ENCODE measurements around the gene TMEM186.
"Not testable (repeated sequence)": the region's sequence is repeated elsewhere in the genome, so short reads cannot be mapped to it uniquely, and the experiment has no call there.

TMEM186 gene

GRCh38 chr16:8774208-8774607, 23.2 kb downstream of the TMEM186 start:
- DNase-seq (ENCODE audit: low read depth), result no peak

- DNase-seq (ENCODE audit: low read depth), result no peak
Observed at GRCh38 chr16:8773537-8773936, 23.9 kb downstream of the TMEM186 start.

GRCh38 chr16:8768692-8769091, 28.7 kb downstream of the TMEM186 start:
- DNase-seq (ENCODE audit: low read depth), result no peak

- no peak for DNase-seq (ENCODE audit: low read depth)
Observed at GRCh38 chr16:8768283-8768682, 29.2 kb downstream of the TMEM186 start.

- DNase-seq (ENCODE audit: low read depth), result no peak
Observed at GRCh38 chr16:8767176-8767575, 30.3 kb downstream of the TMEM186 start.

GRCh38 chr16:8764525-8765250, 32.8 kb downstream of the TMEM186 start:
- no peak for DNase-seq (ENCODE audit: low read depth)

GRCh38 chr16:8763899-8764298, 33.5 kb downstream of the TMEM186 start:
- DNase-seq (ENCODE audit: low read depth), result no peak

GRCh38 chr16:8763083-8763482, 34.4 kb downstream of the TMEM186 start:
- no peak for DNase-seq (ENCODE audit: low read depth)

GRCh38 chr16:8762254-8762653, 35.2 kb downstream of the TMEM186 start:
- no peak for DNase-seq (ENCODE audit: low read depth)

- no peak for DNase-seq (ENCODE audit: low read depth)
Observed at GRCh38 chr16:8761078-8761477, 36.4 kb downstream of the TMEM186 start.

GRCh38 chr16:8760021-8760420, 37.4 kb downstream of the TMEM186 start:
- DNase-seq (ENCODE audit: low read depth), result no peak

GRCh38 chr16:8758022-8758421, 39.4 kb downstream of the TMEM186 start:
- no peak for DNase-seq (ENCODE audit: low read depth)

GRCh38 chr16:8756755-8757154, 40.7 kb downstream of the TMEM186 start:
- no peak for DNase-seq (ENCODE audit: low read depth)

GRCh38 chr16:8753416-8754054, 43.9 kb downstream of the TMEM186 start:
- DNase-seq (ENCODE audit: low read depth), result no peak

- DNase-seq (ENCODE audit: low read depth), result no peak
Observed at GRCh38 chr16:8752706-8753105, 44.7 kb downstream of the TMEM186 start.

GRCh38 chr16:8751481-8752311, 45.7 kb downstream of the TMEM186 start:
- no peak for DNase-seq (ENCODE audit: low read depth)

GRCh38 chr16:8748944-8749343, 48.5 kb downstream of the TMEM186 start:
- not testable (repeated sequence) for DNase-seq (ENCODE audit: low read depth)
